HCT116 (cell line): ENCODE measurements around the gene PIGL. TPM values are rescaled to one million over a fixed set of nuclear protein-coding genes. Genes with fewer than 3 reads are reported as not detected.

ENCODE experiments used
- ATAC-seq: fragments of 200-7000 bp; cut with Tn5 transposase; 2 replicates; pipeline ENCODE4 v1.9.1; 2020; ENCODE audit warnings: mild to moderate bottlenecking, moderate library complexity
- BruUV-seq: library from RNA; stranded (reverse); fragments of 400-500 nt; replicated peaks from 2 replicates; lab custom pipeline; 2021; lab: Mats Ljungman, UMichigan
- CTCF ChIA-PET: fragments of 300-600 bp; sonication (Branson Sonifier 250); formaldehyde crosslinking; loops from one replicate; lab custom pipeline; 2021; ENCODE audit warnings: antibody characterized with exemption; lab: Charles Lee
- POLR2A ChIA-PET: fragments of 300-600, 350-600 bp; sonication (Branson Sonifier 250); formaldehyde crosslinking; loops from one replicate; lab custom pipeline; 2021; ENCODE audit warnings: antibody characterized with exemption; lab: Charles Lee
- RAD21 ChIA-PET, 2 experiments: fragments of 300-600 bp; sonication (Branson Sonifier 250); formaldehyde crosslinking; loops; one replicate each; lab custom pipeline; 2023; ENCODE audit warnings: low total read pairs in 2 of 2; ENCODE audit not compliant: uncharacterized antibody in 2 of 2, unreplicated experiment in 2 of 2, low non-redundant PET in 1 of 2; lab: Charles Lee
- DNase-seq: peaks from one replicate; pipeline ENCODE4 v3.0.0-alpha.2; 2010; ENCODE audit warnings: low read depth, low spot score
- H2AFZ ChIP-seq: fragments of 200-600 bp; shearing (Covaris generic), sonication (generic); 2 replicates; pipeline ENCODE4 v1.6.1; 2017; ENCODE audit warnings: low read depth, mixed run types, mixed read lengths, antibody characterized with exemption, low read length; ENCODE audit not compliant: poor library complexity, severe bottlenecking
- H3K27ac ChIP-seq: 2 replicates; pipeline ENCODE4 v1.5.1; 2012; ENCODE audit warnings: low read depth, low read length
- H3K27me3 ChIP-seq: fragments of 200-600 bp; sonication (generic); 2 replicates; pipeline ENCODE4 v1.6.1; 2016; ENCODE audit warnings: mixed run types, low read length, mixed read lengths; ENCODE audit not compliant: insufficient read depth
- H3K36me3 ChIP-seq, 2 experiments: fragments of 200-500 bp in 1 of 2; fragments of 200-600 bp in 1 of 2; sonication (Bioruptor generic) in 1 of 2; sonication (generic) in 1 of 2; 2 replicates each; pipeline versions ENCODE4 v1.5.1 to v1.6.1; 2014 to 2016; ENCODE audit warnings: low read length in 2 of 2, inconsistent platforms in 1 of 2, mixed read lengths in 1 of 2, mixed run types in 1 of 2; ENCODE audit not compliant: insufficient read depth in 2 of 2, control insufficient read depth in 1 of 2
- H3K4me1 ChIP-seq, 2 experiments: fragments of 200-600 bp in 1 of 2; sonication (generic) in 1 of 2; 2 replicates each; pipeline versions ENCODE4 v1.5.1 to v1.6.1; 2012 to 2017; ENCODE audit warnings: low read length in 2 of 2, inconsistent platforms in 1 of 2, mild to moderate bottlenecking in 1 of 2, mixed read lengths in 1 of 2, mixed run types in 1 of 2, moderate library complexity in 1 of 2; ENCODE audit not compliant: insufficient read depth in 2 of 2, control insufficient read depth in 1 of 2
- H3K4me2 ChIP-seq: fragments of 200-600 bp; sonication (generic); 2 replicates; pipeline ENCODE4 v1.6.1; 2017; ENCODE audit warnings: mixed run types, low read length, mixed read lengths
- H3K4me3 ChIP-seq, 2 experiments: fragments of 200-600 bp in 1 of 2; sonication (generic) in 1 of 2; replicated peaks in 1 of 2; 2 replicates each; pipeline ENCODE4 v1.5.1; 2011 to 2016; ENCODE audit warnings: low read length in 2 of 2, control low read depth in 1 of 2, low read depth in 1 of 2, mild to moderate bottlenecking in 1 of 2, mixed read lengths in 1 of 2, mixed run types in 1 of 2
- H3K79me2 ChIP-seq: fragments of 200-600 bp; sonication (generic); 2 replicates; pipeline ENCODE4 v1.6.1; 2017; ENCODE audit warnings: mild to moderate bottlenecking, mixed run types, low read length, moderate library complexity, mixed read lengths; ENCODE audit not compliant: insufficient read depth
- H3K9ac ChIP-seq: fragments of 200-600 bp; sonication (generic); 2 replicates; pipeline ENCODE4 v1.6.1; 2016; ENCODE audit warnings: low read length, mixed read lengths
- H3K9me2 ChIP-seq: fragments of 200-600 bp; sonication (generic), shearing (Covaris generic); 2 replicates; pipeline ENCODE4 v1.6.1; 2017; ENCODE audit warnings: mixed run types, mild to moderate bottlenecking, moderate library complexity; ENCODE audit not compliant: insufficient read depth
- H3K9me3 ChIP-seq, 2 experiments: fragments of 200-500 bp in 1 of 2; fragments of 200-600 bp in 1 of 2; sonication (Bioruptor generic) in 1 of 2; sonication (generic) in 1 of 2; 2 replicates each; pipeline ENCODE4 v1.6.1; 2014 to 2017; ENCODE audit warnings: low read length in 2 of 2, mixed read lengths in 2 of 2, inconsistent platforms in 1 of 2, low read depth in 1 of 2, mild to moderate bottlenecking in 1 of 2, mixed run types in 1 of 2, moderate library complexity in 1 of 2; ENCODE audit not compliant: control insufficient read depth in 1 of 2, insufficient read depth in 1 of 2
- H4K20me1 ChIP-seq: fragments of 200-600 bp; sonication (generic), shearing (Covaris generic); 2 replicates; pipeline ENCODE4 v1.6.1; 2017; ENCODE audit warnings: mixed run types, mild to moderate bottlenecking, moderate library complexity; ENCODE audit not compliant: insufficient read depth
- ATF3 ChIP-seq: IDR thresholded peaks from 2 replicates; pipeline ENCODE4 v1.6.1; 2012
- CBX3 ChIP-seq: IDR thresholded peaks from 2 replicates; pipeline ENCODE4 v1.6.1; 2012; ENCODE audit warnings: low read depth
- CTCF ChIP-seq, 3 experiments: fragments of 200-600 bp in 1 of 3; sonication (generic) in 1 of 3; IDR thresholded peaks in 2 of 3; conservative IDR thresholded peaks in 1 of 3; 2 replicates each; pipeline ENCODE4 v1.5.1; 2012 to 2017; ENCODE audit warnings: low read depth in 2 of 3, low read length in 2 of 3, antibody characterized with exemption in 1 of 3, borderline replicate concordance in 1 of 3, control low read depth in 1 of 3, mild to moderate bottlenecking in 1 of 3, mixed read lengths in 1 of 3, mixed run types in 1 of 3, moderate library complexity in 1 of 3; ENCODE audit not compliant: insufficient read depth in 1 of 3
- EGR1 ChIP-seq: IDR thresholded peaks from 2 replicates; pipeline ENCODE4 v1.6.1; 2012; ENCODE audit warnings: low read depth
- ELF1 ChIP-seq: IDR thresholded peaks from 2 replicates; pipeline ENCODE4 v1.6.1; 2012; ENCODE audit warnings: low read depth, borderline replicate concordance
- EZH2 ChIP-seq: fragments of 200-600 bp; sonication (generic); IDR thresholded peaks from 2 replicates; pipeline ENCODE4 v1.6.1; 2017; ENCODE audit warnings: antibody characterized with exemption, mixed run types
- EZH2phosphoT487 ChIP-seq: fragments of 200-600 bp; IDR thresholded peaks from 2 replicates; pipeline ENCODE4 v1.6.1; 2018; ENCODE audit warnings: antibody characterized with exemption, borderline replicate concordance
- JUND ChIP-seq: IDR thresholded peaks from 2 replicates; pipeline ENCODE4 v1.6.1; 2012
- MAX ChIP-seq: IDR thresholded peaks from 2 replicates; pipeline ENCODE4 v1.6.1; 2012
- POLR2A ChIP-seq: IDR thresholded peaks from 2 replicates; pipeline ENCODE4 v1.7.0; 2011; ENCODE audit warnings: borderline replicate concordance; ENCODE audit not compliant: insufficient read depth, insufficient read length; ENCODE audit errors: extremely low read depth
- POLR2AphosphoS5 ChIP-seq: IDR thresholded peaks from 2 replicates; pipeline ENCODE4 v1.6.1; 2011; ENCODE audit warnings: mild to moderate bottlenecking, low read depth, low read length, moderate library complexity
- RAD21 ChIP-seq: IDR thresholded peaks from 2 replicates; pipeline ENCODE4 v1.6.1; 2012; ENCODE audit warnings: low read depth, mild to moderate bottlenecking
- SIN3A ChIP-seq: IDR thresholded peaks from 2 replicates; pipeline ENCODE4 v1.6.1; 2012; ENCODE audit warnings: low read depth
- SP1 ChIP-seq: IDR thresholded peaks from 2 replicates; pipeline ENCODE4 v1.6.1; 2012; ENCODE audit warnings: low read depth
- SRF ChIP-seq: IDR thresholded peaks from 2 replicates; pipeline ENCODE4 v1.6.1; 2012; ENCODE audit warnings: low read depth
- TCF7L2 ChIP-seq: IDR thresholded peaks from 2 replicates; pipeline ENCODE4 v1.7.0; 2011; ENCODE audit warnings: borderline replicate concordance, inconsistent platforms; ENCODE audit not compliant: insufficient read depth, insufficient read length; ENCODE audit errors: extremely low read depth
- ZBTB33 ChIP-seq: IDR thresholded peaks from 2 replicates; pipeline ENCODE4 v1.6.1; 2011; ENCODE audit warnings: mild to moderate bottlenecking, low read length, moderate library complexity; ENCODE audit not compliant: insufficient replicate concordance; ENCODE audit errors: extremely low read depth
- ZFX ChIP-seq: fragments of 450-650 bp; IDR thresholded peaks from 2 replicates; pipeline ENCODE4 v1.6.1; 2017
- intact Hi-C: fragments of 100-400 bp; cut with micrococcal nuclease; formaldehyde crosslinking; loops from 2 replicates; pipeline ENCODE4 v1.10.0; 2022
- total RNA-seq: library from RNA; stranded (reverse); gene quantifications from one replicate; pipeline ENCODE4 v1.2.1, GENCODE V29; 2021; ENCODE audit not compliant: unreplicated experiment

The PIGL gene
- total RNA-seq, 1 experiment from 2014 or later: 36.8 TPM

- Histone ChIP-seq H3K27ac (peak within 1 kb of the TSS; percentile 89), H3K4me2 (peak within 1 kb of the TSS; percentile 92), H4K20me1 (peaks cover 4% of the 10 kb centered on the region; the same call in 1 of the 2 replicates), H3K9me3 (no peaks in the 10 kb centered on the region), H3K4me1 (peaks cover 11 to 18% of the 10 kb centered on the region in 2 experiments), H3K9me2 (no peaks in the 10 kb centered on the region), H3K4me3 (peak within 1 kb of the TSS; percentile 83 to 92), H3K36me3 (peaks cover 8 to 16% of the 10 kb centered on the region in 2 experiments; a peak in 3 of 4 replicates), H3K9ac (peak within 1 kb of the TSS; percentile 97), H2AFZ (peak within 1 kb of the TSS; percentile 98), H3K79me2 (peaks cover 39% of the 10 kb centered on the region), H3K27me3 (no peaks in the 10 kb centered on the region)
- BruUV-seq: TSS peak; percentile 62
- RAD21 ChIA-PET: no interaction called here
- ATAC-seq (peak; percentile 87), DNase-seq (peak; percentile 41)
- POLR2A ChIA-PET: interaction anchor here (1.4 kb wide), 1 partner anchor 27 kb away, joined by 6 read pairs; the partner anchor contains the start of gene UBB
- intact Hi-C loops: loop anchor here (5.0 kb wide), 1 partner anchor 66 kb away; no protein-coding TSS in a partner anchor
- CTCF ChIA-PET: interaction anchor here (0.9 to 4.3 kb wide), 3 partner anchors 10 to 13 kb away, joined by 3 to 31 read pairs (median 4); no protein-coding TSS in a partner anchor
- TF ChIP-seq JUND (no peak), SRF (no peak), ATF3 (no peak), RAD21 (no peak), ELF1 (no peak), POLR2A (peak; percentile 70), EZH2phosphoT487 (no peak), SIN3A (no peak), TCF7L2 (no peak), POLR2AphosphoS5 (peak; percentile 66), ZBTB33 (no peak), EZH2 (no peak), CBX3 (no peak), MAX (no peak; the same call in 1 of the 2 replicates), ZFX (peak; percentile 85), SP1 (no peak), EGR1 (no peak), CTCF (IDR thresholded peaks at IDR 0.05 in 2 of 3, conservative IDR thresholded peaks at IDR 0.05 in 1 of 3; ENCODE audit: borderline replicate concordance in 1 of 3, insufficient read depth in 1 of 3, low read depth in 2 of 3, low read length in 2 of 3) (no peak)
These were observed 136.5 kb downstream of the PIGL start, which contains the start of gene CENPV for GRCh38 chr17:16353317-16354174. Gene CENPV (minus strand): TSS chr17:16353469. CDS start chr17:16353436, 33 bp downstream.
